Choroid plexus epithelial cell (primary cell): ENCODE measurements around the gene ZNF670.

Experiments used
- DNase-seq: peaks from one replicate; pipeline ENCODE4 v3.0.0-alpha.2; 2010; ENCODE audit warnings: low read depth
- H3K4me3 ChIP-seq: 2 replicates; pipeline ENCODE4 v1.5.1; 2011; ENCODE audit warnings: low read depth, mild to moderate bottlenecking, control low read depth, low read length, moderate library complexity
- TF ChIP-seq, protein P1 (sequence below): conservative IDR thresholded peaks from 2 replicates; pipeline ENCODE4 v1.5.1; 2011; ENCODE audit warnings: low read depth, mild to moderate bottlenecking, control low read depth, inconsistent platforms, low read length, moderate library complexity

Gene ZNF670

DNA sequence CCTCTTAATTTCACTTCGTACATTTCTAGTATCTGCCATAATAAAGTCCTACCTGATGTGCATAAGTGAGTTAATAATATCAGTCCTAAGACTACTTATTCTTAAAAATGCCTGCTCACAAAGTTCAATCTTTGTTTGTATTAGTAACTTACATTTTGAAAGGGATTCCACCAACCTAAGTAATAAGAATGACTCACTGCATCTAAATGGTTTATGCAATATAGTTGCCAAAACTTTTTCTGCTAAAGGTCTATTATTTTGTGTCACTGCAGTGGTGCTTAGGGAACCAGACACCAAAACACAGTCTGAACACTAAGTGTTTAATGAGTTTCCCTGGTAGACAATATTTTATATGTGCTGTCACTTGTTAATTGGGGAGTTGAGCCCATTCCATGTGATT lies 23.8 kb upstream of the ZNF670 start:
- DNase-seq: peak; percentile 49
- TF ChIP-seq, protein P1, sequence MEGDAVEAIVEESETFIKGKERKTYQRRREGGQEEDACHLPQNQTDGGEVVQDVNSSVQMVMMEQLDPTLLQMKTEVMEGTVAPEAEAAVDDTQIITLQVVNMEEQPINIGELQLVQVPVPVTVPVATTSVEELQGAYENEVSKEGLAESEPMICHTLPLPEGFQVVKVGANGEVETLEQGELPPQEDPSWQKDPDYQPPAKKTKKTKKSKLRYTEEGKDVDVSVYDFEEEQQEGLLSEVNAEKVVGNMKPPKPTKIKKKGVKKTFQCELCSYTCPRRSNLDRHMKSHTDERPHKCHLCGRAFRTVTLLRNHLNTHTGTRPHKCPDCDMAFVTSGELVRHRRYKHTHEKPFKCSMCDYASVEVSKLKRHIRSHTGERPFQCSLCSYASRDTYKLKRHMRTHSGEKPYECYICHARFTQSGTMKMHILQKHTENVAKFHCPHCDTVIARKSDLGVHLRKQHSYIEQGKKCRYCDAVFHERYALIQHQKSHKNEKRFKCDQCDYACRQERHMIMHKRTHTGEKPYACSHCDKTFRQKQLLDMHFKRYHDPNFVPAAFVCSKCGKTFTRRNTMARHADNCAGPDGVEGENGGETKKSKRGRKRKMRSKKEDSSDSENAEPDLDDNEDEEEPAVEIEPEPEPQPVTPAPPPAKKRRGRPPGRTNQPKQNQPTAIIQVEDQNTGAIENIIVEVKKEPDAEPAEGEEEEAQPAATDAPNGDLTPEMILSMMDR: no peak
- no peak overlapping the region for H3K4me3 ChIP-seq

DNA sequence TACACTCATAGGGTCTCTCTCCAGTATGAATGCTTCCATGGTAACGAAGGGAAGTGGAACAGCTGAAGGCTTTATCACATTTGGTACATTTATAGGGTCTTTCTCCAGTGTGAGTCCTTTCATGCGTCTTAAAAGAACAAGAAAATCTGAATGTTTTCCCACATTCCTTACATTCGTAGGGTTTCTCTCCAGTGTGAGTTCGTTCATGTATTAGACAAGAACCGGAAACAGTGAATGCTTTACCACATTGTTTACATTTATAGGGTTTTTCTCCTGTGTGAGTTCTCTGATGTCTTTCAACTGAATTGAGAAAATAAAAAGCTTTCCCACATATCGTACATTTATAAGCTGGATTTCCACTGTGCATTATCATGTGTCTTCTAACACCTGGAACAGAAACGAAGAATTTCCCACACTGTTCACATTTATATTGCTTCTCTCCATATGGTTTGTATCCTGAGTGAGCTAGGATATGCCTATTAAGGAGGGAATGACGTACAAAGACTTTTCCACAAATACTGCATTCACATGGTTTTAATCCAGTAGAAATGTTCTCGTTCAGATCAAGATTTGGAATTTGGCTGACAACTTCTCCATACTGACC lies 22.2 kb upstream of the ZNF670 start:
- no peak for DNase-seq
- no peak overlapping the region for H3K4me3 ChIP-seq
- TF ChIP-seq, protein P1: no peak

DNA sequence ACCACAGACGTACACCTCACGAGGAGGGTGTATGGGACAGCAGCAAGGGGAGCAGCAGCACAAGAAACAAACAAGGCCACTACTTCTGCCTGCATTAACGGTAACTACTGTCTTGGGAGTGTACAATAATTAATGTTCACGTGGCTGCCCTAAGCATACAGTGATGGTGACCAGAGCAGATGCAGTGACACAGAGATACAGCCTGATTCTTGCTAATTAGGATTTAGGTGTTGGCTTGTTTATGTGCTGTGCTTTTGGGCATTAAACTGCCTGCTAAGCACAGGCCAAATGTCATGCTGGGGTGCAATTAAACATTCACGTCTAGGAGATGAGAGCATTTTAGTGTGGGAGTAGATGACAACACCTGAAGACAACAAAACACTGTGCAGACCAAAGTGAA lies 18.3 kb upstream of the ZNF670 start:
- TF ChIP-seq, protein P1: no peak
- no peak overlapping the region for H3K4me3 ChIP-seq
- DNase-seq: no peak

DNA sequence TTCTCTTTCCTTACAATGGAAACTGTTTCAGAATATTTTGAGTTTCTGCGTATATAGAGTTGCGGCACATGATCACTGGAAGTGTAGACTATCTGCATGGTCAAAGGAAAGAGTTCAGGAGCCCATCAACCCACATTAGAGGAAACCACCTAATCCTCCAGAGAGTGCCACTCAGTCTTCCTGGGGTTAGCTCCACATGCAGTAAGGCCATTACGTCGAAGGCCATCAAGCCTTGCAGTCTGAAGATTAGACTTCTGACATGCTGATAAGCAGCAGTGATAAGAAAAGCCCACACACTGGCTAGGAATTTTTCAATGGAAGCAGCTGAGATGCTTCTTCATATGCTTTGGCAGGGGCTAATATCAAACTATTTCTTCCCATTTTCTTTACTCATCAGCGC lies 17.9 kb upstream of the ZNF670 start:
- DNase-seq: no peak
- TF ChIP-seq, protein P1: no peak
- no peak overlapping the region for H3K4me3 ChIP-seq

DNA sequence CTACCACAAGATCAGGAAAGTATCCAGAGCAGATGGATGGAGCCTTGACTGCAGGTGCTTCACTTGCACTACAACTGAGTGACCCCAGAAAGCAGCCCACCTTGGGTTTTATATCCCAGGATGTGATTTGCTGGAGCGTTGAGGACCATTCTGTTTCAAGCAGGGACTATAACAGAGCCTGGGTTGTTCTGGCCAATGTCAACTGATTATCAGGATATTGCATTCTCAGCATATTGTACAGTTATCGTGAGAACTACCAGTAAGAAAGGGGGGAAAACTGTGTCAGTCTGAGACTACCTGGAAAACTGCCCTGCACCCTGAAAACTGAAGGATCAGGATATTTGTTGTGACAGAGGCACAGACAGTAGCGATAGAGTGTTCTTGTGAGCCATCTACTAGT lies 17.5 kb upstream of the ZNF670 start:
- no peak for DNase-seq
- H3K4me3 ChIP-seq: no peak overlapping the region
- TF ChIP-seq, protein P1: no peak

DNA sequence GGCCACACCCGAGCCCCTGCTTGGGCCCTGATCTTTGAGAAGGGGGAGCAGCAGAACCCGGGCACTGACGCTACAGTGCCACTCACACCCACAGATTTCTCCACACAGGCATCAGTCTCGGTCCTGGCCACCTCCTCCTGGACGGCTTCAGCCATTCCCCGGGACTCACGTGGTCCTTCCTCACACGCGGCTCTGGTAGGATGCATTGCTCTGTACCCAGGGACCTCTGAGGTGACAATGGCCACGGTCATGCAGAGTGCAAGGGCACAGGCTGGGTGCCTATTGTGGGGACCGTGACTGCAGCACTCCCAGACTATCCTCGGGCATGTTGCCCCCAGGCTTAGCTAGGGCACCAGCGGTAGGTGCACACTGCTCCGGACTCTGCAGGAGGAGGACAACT lies 11.8 kb upstream of the ZNF670 start:
- TF ChIP-seq, protein P1: no peak
- DNase-seq: no peak
- no peak overlapping the region for H3K4me3 ChIP-seq

DNA sequence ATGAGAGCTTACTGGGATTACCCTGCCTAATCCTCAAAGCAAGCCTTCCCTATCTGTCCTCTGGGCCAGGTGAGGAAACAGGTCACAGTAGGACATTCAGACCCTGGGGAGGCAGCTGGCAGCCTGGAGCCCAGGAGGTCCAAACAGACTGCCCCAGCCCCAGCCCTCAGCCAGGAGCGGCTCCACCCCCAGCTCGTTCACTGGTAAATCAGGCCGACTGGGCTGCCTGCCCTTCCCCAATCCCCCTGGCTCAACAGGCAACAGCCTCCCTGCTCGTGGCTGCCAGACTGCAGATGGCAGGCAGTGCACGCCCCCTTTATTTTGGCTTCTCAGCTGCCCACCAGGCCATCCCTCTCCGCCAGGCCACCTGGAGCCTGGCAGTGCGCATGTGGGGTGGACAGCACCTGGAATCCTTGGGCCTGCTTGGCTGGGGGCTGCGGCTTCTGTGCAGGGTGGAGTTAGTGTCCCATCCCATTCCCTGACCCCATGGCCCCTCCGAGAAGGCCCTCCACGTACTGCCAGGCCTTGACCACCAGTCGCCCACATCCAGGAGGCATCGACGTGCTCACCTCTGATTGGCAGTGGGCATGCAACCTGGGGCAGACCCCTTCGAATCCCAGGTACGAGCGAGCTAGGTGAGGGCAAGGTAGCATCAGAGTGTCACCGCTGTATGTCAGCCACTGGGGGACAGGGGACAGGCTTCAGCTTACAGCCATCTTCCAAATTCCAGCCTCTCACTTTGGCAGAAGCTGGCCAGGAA lies 11.2 kb upstream of the ZNF670 start:
- TF ChIP-seq, protein P1: no peak
- DNase-seq: no peak
- no peak overlapping the region for H3K4me3 ChIP-seq
